H7 (cell line): ENCODE data around the gene IFI27. TPM values are rescaled to one million over a fixed set of nuclear protein-coding genes. Genes with fewer than 3 reads are reported as not detected.

ENCODE experiments used
- DNase-seq: peaks from one replicate; pipeline ENCODE4 v3.0.0; 2012
- H3K27me3 ChIP-seq: 2 replicates; pipeline ENCODE4 v1.6.0; 2011; ENCODE audit warnings: mild to moderate bottlenecking, low read length; ENCODE audit not compliant: control insufficient read depth, insufficient read depth
- H3K36me3 ChIP-seq: replicated peaks from 2 replicates; pipeline ENCODE4 v1.5.1; 2011; ENCODE audit warnings: low read length; ENCODE audit not compliant: control insufficient read depth, insufficient read depth
- H3K4me3 ChIP-seq: 2 replicates; pipeline ENCODE4 v1.5.1; 2011; ENCODE audit warnings: low read depth, mild to moderate bottlenecking, control low read depth, low read length, moderate library complexity; ENCODE audit not compliant: insufficient read depth
- total RNA-seq: library from RNA; depleted of rRNA; stranded (reverse); fragments of >200 nt; shearing (Covaris generic); gene quantifications from 2 replicates; pipeline ENCODE4 v1.2.3, GENCODE V29; 2014

Gene IFI27
- total RNA-seq, 1 experiment from 2014 or later: 0.62 TPM

DNA sequence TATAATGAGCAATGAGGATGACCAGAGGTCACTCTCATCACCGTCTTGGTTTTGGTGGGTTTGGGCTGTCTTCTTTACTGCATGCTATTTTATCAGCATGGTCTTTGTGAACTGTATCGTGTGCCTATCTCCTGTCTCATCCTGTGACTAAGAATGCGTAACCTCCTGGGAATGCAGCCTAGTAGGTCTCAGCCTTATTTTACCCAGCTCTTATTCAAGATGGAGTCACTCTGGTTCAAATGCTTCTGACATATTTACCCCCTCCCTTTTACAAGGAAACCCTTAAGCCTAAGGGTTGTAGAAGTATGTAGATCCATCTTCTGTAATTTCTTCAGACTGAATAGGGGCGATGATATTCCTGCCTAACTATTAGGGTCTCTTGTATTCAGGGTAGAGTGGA lies 21.1 kb upstream of the IFI27 start:
- no peaks in the 10 kb centered on the region for H3K36me3 ChIP-seq
- no peak overlapping the region for H3K4me3 ChIP-seq
- H3K27me3 ChIP-seq: no peaks in the 10 kb centered on the region
- DNase-seq: no peak

DNA sequence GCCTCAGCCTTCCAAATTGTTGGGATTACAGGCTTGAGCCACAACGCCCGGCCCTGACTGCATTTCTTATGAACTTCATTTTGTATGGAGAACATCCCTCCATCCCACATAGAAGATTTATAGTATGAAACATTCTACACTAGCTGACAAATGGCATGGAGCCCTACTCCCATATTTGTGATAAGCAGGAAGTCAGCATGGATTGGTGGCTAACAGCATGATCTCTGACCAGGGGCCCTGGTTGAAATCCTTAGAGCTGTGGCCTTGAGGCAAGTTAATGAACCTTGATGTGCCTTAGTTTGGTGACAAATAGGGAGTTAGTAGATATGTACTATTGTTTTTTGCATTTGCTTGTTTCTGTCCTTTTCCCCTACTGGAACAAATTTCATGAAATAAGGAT lies 17.1 kb upstream of the IFI27 start:
- H3K36me3 ChIP-seq: no peaks in the 10 kb centered on the region; the same call in 1 of the 2 replicates
- no peak overlapping the region for H3K4me3 ChIP-seq
- DNase-seq: no peak
- no peaks in the 10 kb centered on the region for H3K27me3 ChIP-seq

DNA sequence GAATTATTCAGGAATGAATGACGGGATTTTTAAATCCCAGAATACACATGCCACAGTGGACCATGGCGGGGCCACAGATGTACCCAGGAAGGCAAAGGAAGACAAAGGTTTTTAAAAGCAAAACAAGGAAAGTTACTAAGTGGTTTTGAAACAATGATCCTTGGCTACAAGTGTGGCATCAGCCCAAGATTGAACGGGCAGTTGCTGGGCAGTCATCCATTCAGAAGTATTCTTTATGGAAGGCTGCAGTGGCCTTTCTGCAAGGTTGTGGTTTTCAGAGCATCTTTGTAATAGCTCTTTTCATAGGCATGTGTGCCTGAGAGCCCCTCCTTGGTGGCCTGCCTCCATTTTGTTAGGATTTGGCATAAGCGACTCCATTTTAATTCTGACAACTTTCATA lies 13.4 kb upstream of the IFI27 start:
- Histone ChIP-seq H3K27me3 (no peaks in the 10 kb centered on the region), H3K36me3 (no peaks in the 10 kb centered on the region; the same call in none of the 2 replicates), H3K4me3 (no peak overlapping the region)
- DNase-seq: no peak

DNA sequence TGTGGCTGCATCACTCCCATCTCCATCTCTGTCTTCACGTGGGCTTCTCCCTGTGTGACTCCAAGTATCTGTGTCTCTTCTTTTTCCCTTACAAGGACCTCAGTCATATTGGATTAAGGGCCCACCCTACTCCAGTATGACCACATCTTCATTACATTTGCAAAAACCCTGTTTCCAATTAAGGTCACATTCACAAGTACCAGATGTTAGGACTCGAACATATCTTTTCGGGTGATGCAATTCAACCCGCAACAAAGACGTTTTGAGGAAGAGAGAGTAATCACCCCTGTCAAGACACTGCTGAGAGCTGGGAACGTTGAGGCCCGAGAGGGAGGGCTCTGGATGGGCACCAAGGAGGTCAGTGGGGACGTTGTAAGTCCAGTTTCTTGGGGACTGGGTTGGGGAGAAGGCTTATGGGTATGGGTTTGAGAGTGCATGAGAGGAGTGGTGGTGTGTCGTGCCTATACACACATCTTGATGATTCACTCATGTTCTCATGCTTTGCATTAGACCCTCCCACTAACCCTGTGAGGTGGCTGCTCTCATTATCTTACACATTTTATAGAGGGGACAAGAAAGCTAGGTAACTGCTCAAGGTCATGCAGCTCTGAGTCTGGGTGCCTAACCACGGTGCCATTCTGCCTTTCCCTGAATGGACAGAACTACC lies 12.1 kb upstream of the IFI27 start:
- no peaks in the 10 kb centered on the region; the same call in none of the 2 replicates for H3K36me3 ChIP-seq
- no peak overlapping the region for H3K4me3 ChIP-seq
- no peak for DNase-seq
- H3K27me3 ChIP-seq: no peaks in the 10 kb centered on the region

DNA sequence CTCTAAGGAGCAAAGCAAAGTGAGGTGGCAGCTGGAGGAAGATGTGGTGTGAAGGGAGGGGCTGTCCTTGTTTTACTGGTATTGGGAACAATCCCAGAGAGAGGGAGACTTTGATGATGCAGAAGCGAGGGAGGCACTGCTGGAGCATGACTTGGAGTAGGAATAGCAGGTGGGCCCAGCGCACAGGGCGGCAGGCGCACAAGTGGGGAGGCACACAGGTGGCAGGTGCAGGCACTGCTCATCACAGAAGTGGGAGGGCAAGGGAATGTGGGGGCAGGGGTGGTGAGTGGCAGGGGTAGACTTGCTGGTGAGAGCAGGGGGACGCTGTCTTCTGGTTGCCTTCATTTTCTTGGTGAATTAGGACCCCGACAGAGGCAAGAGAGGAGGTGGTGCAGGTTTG lies 11.5 kb upstream of the IFI27 start:
- Histone ChIP-seq H3K27me3 (no peaks in the 10 kb centered on the region), H3K4me3 (no peak overlapping the region), H3K36me3 (no peaks in the 10 kb centered on the region; the same call in none of the 2 replicates)
- no peak for DNase-seq

DNA sequence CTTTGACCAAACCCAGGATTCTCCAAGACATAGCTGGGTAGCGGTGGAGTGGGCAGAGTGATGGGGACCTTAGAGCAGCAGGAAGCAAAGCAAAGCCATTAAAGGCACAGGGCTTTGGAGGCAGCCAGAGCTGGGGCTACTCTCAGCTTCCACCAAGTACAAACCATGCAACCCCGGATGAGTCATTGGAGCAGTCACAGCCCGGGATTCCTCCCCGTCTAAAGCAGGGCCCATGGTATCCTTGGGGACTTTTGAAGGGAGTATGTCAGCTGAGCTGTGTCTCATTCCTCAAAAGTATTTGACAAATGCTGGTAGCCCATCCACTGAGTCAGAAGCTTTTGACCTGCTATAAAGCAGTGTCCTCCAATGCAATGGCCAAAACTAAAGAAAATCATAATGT lies 9.7 kb upstream of the IFI27 start:
- no peak for DNase-seq
- Histone ChIP-seq H3K27me3 (no peaks in the 10 kb centered on the region), H3K4me3 (no peak overlapping the region), H3K36me3 (no peaks in the 10 kb centered on the region; the same call in none of the 2 replicates)

DNA sequence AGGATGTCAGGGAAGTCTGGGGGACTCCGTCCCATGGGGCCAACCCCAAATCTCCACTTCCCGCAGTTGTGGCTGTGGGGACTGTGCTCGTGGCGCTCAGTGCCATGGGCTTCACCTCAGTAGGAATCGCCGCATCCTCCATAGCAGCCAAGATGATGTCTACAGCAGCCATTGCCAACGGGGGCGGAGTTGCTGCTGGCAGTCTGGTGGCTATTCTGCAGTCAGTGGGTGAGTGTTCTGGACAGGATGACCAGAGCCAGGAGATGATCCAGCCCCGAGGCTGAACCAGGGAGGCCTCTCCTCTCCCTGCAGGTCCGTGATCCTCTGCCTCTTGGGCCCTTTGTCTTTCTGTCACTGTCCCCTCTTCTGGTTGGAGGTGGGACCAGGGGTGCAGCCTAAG lies 8.8 kb upstream of the IFI27 start:
- no peak for DNase-seq
- Histone ChIP-seq H3K36me3 (no peaks in the 10 kb centered on the region; the same call in none of the 2 replicates), H3K4me3 (no peak overlapping the region), H3K27me3 (no peaks in the 10 kb centered on the region)

DNA sequence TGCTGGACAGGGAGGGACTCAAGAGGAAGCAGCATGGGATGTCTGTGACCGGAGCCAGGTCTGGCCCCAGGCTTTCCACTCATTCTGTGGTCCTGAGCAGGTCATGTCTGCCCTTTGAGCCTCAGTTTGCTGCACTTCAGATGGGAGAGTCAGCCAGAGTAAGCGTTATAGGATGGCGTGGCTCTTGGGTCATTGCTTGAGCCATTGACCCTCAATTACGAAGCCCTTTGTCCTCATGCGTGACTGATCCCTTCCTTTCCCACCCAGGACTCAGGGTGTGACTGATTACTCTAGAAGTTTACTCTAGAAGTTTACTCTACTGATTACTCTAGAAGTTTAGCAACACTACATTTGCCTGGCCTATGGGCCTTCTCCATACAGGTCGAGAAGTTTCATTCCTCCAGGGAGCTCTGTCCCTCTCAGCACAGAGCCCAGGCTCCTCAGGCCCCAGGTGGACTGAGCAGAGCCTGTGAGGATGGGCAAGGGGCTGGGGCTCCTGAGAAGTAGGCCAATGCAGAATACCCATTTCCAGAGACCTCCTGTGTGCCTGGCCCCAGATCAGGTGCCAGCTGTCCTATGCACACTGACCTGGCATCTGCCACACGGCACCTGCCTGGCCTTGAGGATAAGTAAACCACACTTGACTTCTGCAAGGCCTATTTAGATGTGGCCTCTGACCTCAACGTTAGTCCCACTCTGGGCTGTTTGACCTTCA lies 7.6 kb upstream of the IFI27 start:
- DNase-seq: no peak
- Histone ChIP-seq H3K36me3 (no peaks in the 10 kb centered on the region; the same call in none of the 2 replicates), H3K27me3 (no peaks in the 10 kb centered on the region)

DNA sequence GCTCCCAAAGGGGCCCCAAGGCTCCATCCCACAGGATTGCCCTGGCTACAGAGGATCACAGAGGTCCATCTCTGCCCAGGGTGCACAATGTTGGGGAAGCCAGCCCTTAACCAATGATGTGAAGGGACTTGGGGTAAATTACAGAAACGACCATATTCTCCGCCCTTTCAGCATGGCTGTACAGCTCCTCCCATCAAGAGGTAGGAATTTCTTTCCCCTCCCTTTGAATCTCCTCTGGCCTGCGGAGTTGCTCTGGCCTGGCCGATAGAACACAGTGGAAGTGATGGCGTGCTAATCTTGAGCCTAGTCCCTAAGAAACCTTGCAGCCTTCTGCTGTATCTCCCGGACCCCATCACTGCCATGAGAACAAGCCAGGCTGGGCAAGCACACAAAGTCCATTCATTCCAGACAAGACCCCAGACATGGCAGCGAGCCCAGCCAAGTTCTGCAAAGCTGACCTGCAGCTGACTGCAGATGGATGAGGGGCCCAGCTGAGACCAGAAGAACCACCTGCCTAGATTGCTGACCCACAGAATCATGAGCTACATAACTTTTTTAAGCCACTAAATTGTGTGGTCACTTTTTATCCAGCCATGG lies 6.9 kb upstream of the IFI27 start:
- Histone ChIP-seq H3K27me3 (no peaks in the 10 kb centered on the region), H3K36me3 (no peaks in the 10 kb centered on the region; the same call in 1 of the 2 replicates), H3K4me3 (no peak overlapping the region)
- DNase-seq: no peak

More for the DNA sequence above, 7.6 kb upstream of the IFI27 start:
- no peak overlapping the region for H3K4me3 ChIP-seq

DNA sequence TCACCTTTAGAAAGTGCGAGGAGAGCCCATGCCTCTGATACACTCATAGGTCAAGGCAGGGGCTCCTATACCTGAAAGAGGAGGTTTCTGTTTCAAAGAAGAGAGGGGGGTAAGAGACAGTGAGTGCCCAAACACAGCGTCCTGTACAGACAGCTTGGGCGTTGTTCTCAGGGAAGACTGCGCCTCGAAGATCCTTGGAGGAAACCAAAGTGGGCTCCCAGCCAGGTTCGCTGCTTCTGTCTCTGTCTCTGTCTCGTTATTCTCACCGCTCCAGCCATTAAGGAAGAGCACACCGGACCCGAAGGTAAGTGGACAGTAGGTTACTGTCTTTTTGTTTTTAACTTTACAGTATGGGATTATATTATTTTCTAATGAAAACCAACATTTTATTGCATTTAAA lies 5.8 kb upstream of the IFI27 start:
- Histone ChIP-seq H3K4me3 (no peak overlapping the region), H3K27me3 (no peaks in the 10 kb centered on the region), H3K36me3 (no peaks in the 10 kb centered on the region)
- DNase-seq: no peak

DNA sequence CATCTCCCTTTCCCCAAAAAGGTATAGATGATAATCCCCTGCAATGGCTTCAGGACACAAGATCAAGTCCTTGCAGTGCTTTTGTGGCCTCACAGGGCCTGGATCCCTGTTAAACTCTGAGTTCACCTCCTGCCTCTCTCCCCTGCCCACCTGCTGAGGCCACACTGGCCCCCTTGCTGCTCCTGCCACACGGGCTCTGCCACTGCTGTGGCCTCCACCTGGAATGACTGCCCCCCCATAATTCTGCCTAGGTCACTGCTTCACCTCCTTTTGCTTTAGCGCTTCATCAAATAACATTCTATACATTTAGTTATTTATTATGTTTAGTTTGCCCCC lies 653 bp upstream of the IFI27 start:
- Histone ChIP-seq H3K4me3 (no peak overlapping the region), H3K27me3 (no peaks in the 10 kb centered on the region), H3K36me3 (no peaks in the 10 kb centered on the region)
- DNase-seq: no peak

DNA sequence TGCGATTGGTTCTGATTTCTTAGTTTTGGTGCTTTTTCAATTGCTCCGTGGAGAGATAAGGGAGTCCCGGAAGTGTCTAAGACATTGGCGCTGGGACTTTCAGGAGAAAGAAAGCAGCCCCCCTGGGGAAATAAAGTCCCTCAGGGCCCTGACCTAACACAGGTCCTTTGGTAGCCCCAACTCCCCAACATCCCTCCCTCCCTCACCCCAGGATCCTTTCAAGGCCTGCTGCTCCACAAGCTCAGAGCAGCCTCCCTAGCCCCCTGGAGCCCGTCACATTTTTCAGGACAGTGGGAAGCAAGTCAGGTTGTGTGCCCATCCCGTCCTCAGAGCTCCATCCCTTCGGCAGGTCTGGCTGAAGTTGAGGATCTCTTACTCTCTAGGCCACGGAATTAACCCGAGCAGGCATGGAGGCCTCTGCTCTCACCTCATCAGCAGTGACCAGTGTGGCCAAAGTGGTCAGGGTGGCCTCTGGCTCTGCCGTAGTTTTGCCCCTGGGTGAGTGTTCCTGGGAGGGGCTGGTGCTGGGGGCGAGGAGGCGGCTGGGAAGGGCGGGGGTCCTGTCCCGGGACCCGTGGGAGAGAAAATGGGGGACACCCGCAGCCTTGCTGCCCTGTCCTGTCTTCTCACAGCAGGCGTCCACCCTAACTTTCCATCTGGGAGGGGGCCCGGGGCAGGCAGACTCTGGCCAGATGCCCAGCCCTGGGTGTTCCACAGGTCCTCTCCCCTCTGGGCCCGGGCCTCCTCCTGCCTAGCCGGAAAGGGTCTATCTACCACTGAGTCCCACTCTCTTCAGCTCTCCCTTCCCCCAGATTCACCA lies 950 bp downstream of the IFI27 start:
- no peaks in the 10 kb centered on the region for H3K36me3 ChIP-seq
- DNase-seq: no peak
- H3K4me3 ChIP-seq: no peak overlapping the region
- no peaks in the 10 kb centered on the region for H3K27me3 ChIP-seq

DNA sequence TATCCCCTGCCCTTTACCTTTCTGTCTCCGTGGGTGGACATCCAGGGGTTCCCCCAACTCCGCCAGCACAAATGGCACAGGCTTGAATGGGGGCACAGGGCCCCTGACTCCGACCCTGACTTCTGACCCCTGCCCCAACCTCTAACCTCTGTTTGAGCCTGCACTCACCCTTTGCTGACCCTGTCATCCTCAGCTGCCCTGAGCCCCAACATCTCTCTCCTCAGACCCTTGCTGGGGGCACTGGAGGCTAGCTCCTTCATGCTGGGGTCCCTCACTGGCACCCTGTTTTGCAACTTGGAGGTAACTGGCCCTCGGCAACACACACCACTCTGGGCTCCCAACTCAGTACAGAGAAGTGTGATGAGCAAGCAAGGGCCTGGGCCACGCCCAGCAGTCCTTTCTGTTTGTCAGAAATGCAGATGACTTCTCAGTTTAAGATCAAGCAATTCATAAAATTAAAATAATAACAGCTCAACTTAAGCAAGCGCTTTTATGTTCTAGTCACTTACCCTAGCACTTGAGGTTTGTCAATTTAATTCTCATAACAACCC lies 2.1 kb downstream of the IFI27 start:
- no peak for DNase-seq
- H3K4me3 ChIP-seq: no peak overlapping the region
- H3K36me3 ChIP-seq: no peaks in the 10 kb centered on the region
- no peaks in the 10 kb centered on the region for H3K27me3 ChIP-seq

DNA sequence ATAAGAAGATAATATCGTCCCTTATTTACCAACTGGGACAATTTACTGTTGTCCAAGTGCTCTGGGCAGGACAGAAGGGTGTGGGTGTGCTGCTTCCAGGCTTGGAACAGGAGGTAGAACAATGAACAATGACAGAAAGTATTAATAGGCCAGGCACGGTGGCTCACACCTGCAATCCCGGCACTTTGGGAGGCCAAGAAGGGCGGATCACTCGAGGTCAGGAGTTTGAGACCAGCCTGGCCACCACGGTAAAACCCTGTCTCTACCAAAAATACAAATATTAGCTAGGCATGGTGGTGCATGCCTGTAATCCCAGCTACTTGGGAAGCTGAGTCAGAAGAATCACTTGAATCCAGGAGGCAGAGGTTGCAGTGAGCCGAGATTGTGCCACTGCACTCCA lies 2.5 kb downstream of the IFI27 start:
- DNase-seq: no peak
- Histone ChIP-seq H3K36me3 (no peaks in the 10 kb centered on the region), H3K27me3 (no peaks in the 10 kb centered on the region), H3K4me3 (no peak overlapping the region)
